ENCODE results near the gene TAP1.

TAP1 gene

GRCh38 chr6:32847795-32848194 lies 5.7 kb downstream of the TAP1 start:
- H3K27ac ChIP-seq (ENCODE audit: low read length), result no peak overlapping the region
- H3K9me3 ChIP-seq (ENCODE audit: control insufficient read depth, insufficient read depth, low read length), result no peaks in the 10 kb centered on the region
- no peak overlapping the region for H3K4me3 ChIP-seq (ENCODE audit: low read length)
- no peaks in the 10 kb centered on the region for H3K36me3 ChIP-seq (ENCODE audit: control insufficient read depth, insufficient read depth, low read length)
- peaks cover 4% of the 10 kb centered on the region; the same call in 1 of the 2 replicates for H3K27me3 ChIP-seq (ENCODE audit: control insufficient read depth, insufficient read depth, low read length)
- no CpG with 5 or more reads among the region's 8 CpGs for WGBS (ENCODE audit: insufficient coverage, insufficient read length)
- no peak for DNase-seq (ENCODE audit: low read depth, low spot score)
- H3K4me1 ChIP-seq (ENCODE audit: control insufficient read depth, insufficient read depth, low read length), result no peaks in the 10 kb centered on the region

- no CpG with 5 or more reads among the region's 10 CpGs for WGBS (ENCODE audit: insufficient coverage, insufficient read length)
- no peaks in the 10 kb centered on the region for H3K9me3 ChIP-seq (ENCODE audit: control insufficient read depth, insufficient read depth, low read length)
- H3K27me3 ChIP-seq (ENCODE audit: control insufficient read depth, insufficient read depth, low read length), result no peaks in the 10 kb centered on the region; the same call in 1 of the 2 replicates
- no peaks in the 10 kb centered on the region for H3K4me1 ChIP-seq (ENCODE audit: control insufficient read depth, insufficient read depth, low read length)
- H3K27ac ChIP-seq (ENCODE audit: low read length), result no peak overlapping the region
- no peak overlapping the region for H3K4me3 ChIP-seq (ENCODE audit: low read length)
- no peaks in the 10 kb centered on the region for H3K36me3 ChIP-seq (ENCODE audit: control insufficient read depth, insufficient read depth, low read length)
- no peak for DNase-seq (ENCODE audit: low read depth, low spot score)
Measured at GRCh38 chr6:32847004-32847403, 6.5 kb downstream of the TAP1 start.

GRCh38 chr6:32845384-32845884 lies 8.1 kb downstream of the TAP1 start:
- no peak overlapping the region for H3K27ac ChIP-seq (ENCODE audit: low read length)
- no peak overlapping the region for H3K4me3 ChIP-seq (ENCODE audit: low read length)
- H3K9me3 ChIP-seq (ENCODE audit: control insufficient read depth, insufficient read depth, low read length), result no peaks in the 10 kb centered on the region
- H3K36me3 ChIP-seq (ENCODE audit: control insufficient read depth, insufficient read depth, low read length), result no peaks in the 10 kb centered on the region
- no peak for DNase-seq (ENCODE audit: low read depth, low spot score)
- no CpG with 5 or more reads among the region's 10 CpGs for WGBS (ENCODE audit: insufficient coverage, insufficient read length)
- no peaks in the 10 kb centered on the region for H3K27me3 ChIP-seq (ENCODE audit: control insufficient read depth, insufficient read depth, low read length)
- no peaks in the 10 kb centered on the region for H3K4me1 ChIP-seq (ENCODE audit: control insufficient read depth, insufficient read depth, low read length)

GRCh38 chr6:32844839-32845383 lies 8.6 kb downstream of the TAP1 start:
- Histone ChIP-seq H3K4me1 (ENCODE audit: control insufficient read depth, insufficient read depth, low read length) (no peaks in the 10 kb centered on the region), H3K9me3 (ENCODE audit: control insufficient read depth, insufficient read depth, low read length) (no peaks in the 10 kb centered on the region), H3K36me3 (ENCODE audit: control insufficient read depth, insufficient read depth, low read length) (no peaks in the 10 kb centered on the region), H3K27ac (ENCODE audit: low read length) (no peak overlapping the region), H3K4me3 (ENCODE audit: low read length) (peak overlapping the region; percentile 9; the same call in 1 of the 2 replicates), H3K27me3 (ENCODE audit: control insufficient read depth, insufficient read depth, low read length) (no peaks in the 10 kb centered on the region)
- no peak for DNase-seq (ENCODE audit: low read depth, low spot score)
- no CpG with 5 or more reads among the region's 19 CpGs for WGBS (ENCODE audit: insufficient coverage, insufficient read length)

GRCh38 chr6:32843979-32844838 lies 9.3 kb downstream of the TAP1 start, which contains the start of gene PSMB8:
TSS of gene PSMB8 (minus strand) at chr6:32844047. CDS start at chr6:32843996, 51 bp downstream.
- H3K36me3 ChIP-seq (ENCODE audit: control insufficient read depth, insufficient read depth, low read length), result no peaks in the 10 kb centered on the region
- H3K4me1 ChIP-seq (ENCODE audit: control insufficient read depth, insufficient read depth, low read length), result no peaks in the 10 kb centered on the region

GRCh38 chr6:32843331-32843978 lies 10.0 kb downstream of the TAP1 start:
- WGBS (ENCODE audit: insufficient coverage, insufficient read length), result no CpG with 5 or more reads among the region's 28 CpGs
- Histone ChIP-seq H3K4me3 (ENCODE audit: low read length) (peak overlapping the region; percentile 67; the same call in 1 of the 2 replicates), H3K27ac (ENCODE audit: low read length) (no peak overlapping the region), H3K27me3 (ENCODE audit: control insufficient read depth, insufficient read depth, low read length) (no peaks in the 10 kb centered on the region), H3K36me3 (ENCODE audit: control insufficient read depth, insufficient read depth, low read length) (no peaks in the 10 kb centered on the region), H3K4me1 (ENCODE audit: control insufficient read depth, insufficient read depth, low read length) (no peaks in the 10 kb centered on the region), H3K9me3 (ENCODE audit: control insufficient read depth, insufficient read depth, low read length) (no peaks in the 10 kb centered on the region)
- DNase-seq (ENCODE audit: low read depth, low spot score), result no peak

More at GRCh38 chr6:32843979-32844838, 9.3 kb downstream of the TAP1 start, which contains the start of gene PSMB8:
- Histone ChIP-seq H3K27me3 (ENCODE audit: control insufficient read depth, insufficient read depth, low read length) (no peaks in the 10 kb centered on the region), H3K9me3 (ENCODE audit: control insufficient read depth, insufficient read depth, low read length) (no peaks in the 10 kb centered on the region), H3K27ac (ENCODE audit: low read length) (no peak within 1 kb of the TSS), H3K4me3 (ENCODE audit: low read length) (peak within 1 kb of the TSS; percentile 67; the same call in 1 of the 2 replicates)
- peak; percentile 92 for DNase-seq (ENCODE audit: low read depth, low spot score)
- WGBS (ENCODE audit: insufficient coverage, insufficient read length), result no CpG with 5 or more reads among the region's 40 CpGs

- Histone ChIP-seq H3K36me3 (ENCODE audit: control insufficient read depth, insufficient read depth, low read length) (no peaks in the 10 kb centered on the region), H3K27me3 (ENCODE audit: control insufficient read depth, insufficient read depth, low read length) (no peaks in the 10 kb centered on the region), H3K27ac (ENCODE audit: low read length) (no peak overlapping the region), H3K9me3 (ENCODE audit: control insufficient read depth, insufficient read depth, low read length) (no peaks in the 10 kb centered on the region), H3K4me1 (ENCODE audit: control insufficient read depth, insufficient read depth, low read length) (no peaks in the 10 kb centered on the region), H3K4me3 (ENCODE audit: low read length) (no peak overlapping the region)
- no CpG with 5 or more reads among the region's 8 CpGs for WGBS (ENCODE audit: insufficient coverage, insufficient read length)
- no peak for DNase-seq (ENCODE audit: low read depth, low spot score)
Measured at GRCh38 chr6:32842690-32843089, 10.8 kb downstream of the TAP1 start.

GRCh38 chr6:32842021-32842650 lies 11.4 kb downstream of the TAP1 start:
- Histone ChIP-seq H3K4me3 (ENCODE audit: low read length) (no peak overlapping the region), H3K4me1 (ENCODE audit: control insufficient read depth, insufficient read depth, low read length) (no peaks in the 10 kb centered on the region), H3K36me3 (ENCODE audit: control insufficient read depth, insufficient read depth, low read length) (no peaks in the 10 kb centered on the region), H3K9me3 (ENCODE audit: control insufficient read depth, insufficient read depth, low read length) (no peaks in the 10 kb centered on the region), H3K27ac (ENCODE audit: low read length) (no peak overlapping the region), H3K27me3 (ENCODE audit: control insufficient read depth, insufficient read depth, low read length) (no peaks in the 10 kb centered on the region)
- DNase-seq (ENCODE audit: low read depth, low spot score), result no peak
- WGBS (ENCODE audit: insufficient coverage, insufficient read length), result no CpG with 5 or more reads among the region's 6 CpGs

GRCh38 chr6:32840604-32841246 lies 12.8 kb downstream of the TAP1 start:
- H3K4me1 ChIP-seq (ENCODE audit: control insufficient read depth, insufficient read depth, low read length), result no peaks in the 10 kb centered on the region
- no peak overlapping the region for H3K4me3 ChIP-seq (ENCODE audit: low read length)
- no peaks in the 10 kb centered on the region for H3K9me3 ChIP-seq (ENCODE audit: control insufficient read depth, insufficient read depth, low read length)
- no CpG with 5 or more reads among the region's 9 CpGs for WGBS (ENCODE audit: insufficient coverage, insufficient read length)
- H3K36me3 ChIP-seq (ENCODE audit: control insufficient read depth, insufficient read depth, low read length), result no peaks in the 10 kb centered on the region
- DNase-seq (ENCODE audit: low read depth, low spot score), result no peak
- no peak overlapping the region for H3K27ac ChIP-seq (ENCODE audit: low read length)
- H3K27me3 ChIP-seq (ENCODE audit: control insufficient read depth, insufficient read depth, low read length), result no peaks in the 10 kb centered on the region
